ENCODE data around the gene RASAL3. TPM values are rescaled to one million over a fixed set of nuclear protein-coding genes. Genes with fewer than 3 reads are reported as not detected.

RASAL3 gene
- total RNA-seq, 1 donor = not detected

DNA sequence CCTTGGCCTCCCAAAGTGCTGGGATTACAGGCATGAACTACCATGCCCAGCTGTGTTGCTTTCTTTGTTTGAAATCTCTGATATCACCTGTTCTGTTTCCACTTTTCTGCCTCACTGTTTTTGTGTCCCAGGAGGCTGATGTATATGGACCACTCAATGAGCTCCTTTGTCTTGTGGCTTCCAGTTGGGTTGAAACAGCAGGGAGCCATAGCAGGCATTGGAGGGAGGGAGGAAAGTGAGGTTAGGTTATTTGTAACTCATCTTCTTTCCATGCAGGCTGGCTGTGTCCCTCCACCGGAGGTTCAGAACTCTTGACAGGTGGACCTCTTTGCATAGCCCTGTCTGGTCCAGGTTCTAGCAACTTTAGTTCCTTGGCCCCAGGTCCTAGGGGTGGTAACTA lies 37.9 kb upstream of the RASAL3 start:
- no peak for TF ChIP-seq CTCF (IDR thresholded peaks at IDR 0.05; ENCODE audit: insufficient read depth, low read depth, low read length)

GRCh38 chr19:15501596-15501995 lies 37.3 kb upstream of the RASAL3 start:
- H3K4me3 ChIP-seq (ENCODE audit: low read depth, low read length) = no peak overlapping the region
- DNase-seq (ENCODE audit: low read depth) = no peak
- no peak for TF ChIP-seq CTCF (IDR thresholded peaks at IDR 0.05; ENCODE audit: insufficient read depth, low read depth, low read length)

More for the DNA sequence above, 37.9 kb upstream of the RASAL3 start:
- no peak overlapping the region for H3K4me3 ChIP-seq (ENCODE audit: low read depth, low read length)
- no peak for DNase-seq (ENCODE audit: low read depth)

DNA sequence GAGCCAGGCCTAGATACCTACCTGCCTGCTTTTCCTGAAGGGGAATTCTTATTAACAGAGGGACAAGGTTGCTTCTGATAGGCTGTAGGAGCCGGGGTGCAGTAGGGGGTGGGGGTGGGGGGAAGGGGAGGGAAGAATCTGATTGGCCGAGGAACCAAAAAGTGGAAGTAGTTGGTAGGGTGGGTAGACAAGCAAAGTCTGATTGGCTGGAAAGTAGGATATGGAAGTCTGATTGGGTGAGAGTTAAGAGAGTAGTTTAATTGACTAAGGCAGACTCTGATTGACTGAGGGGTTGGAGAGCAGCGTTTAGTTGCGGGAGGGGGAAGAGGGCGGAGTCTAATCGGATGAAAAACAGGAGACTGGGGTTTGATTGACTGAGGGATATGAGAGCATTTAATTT lies 34.6 kb upstream of the RASAL3 start:
- TF ChIP-seq CTCF (IDR thresholded peaks at IDR 0.05; ENCODE audit: insufficient read depth, low read depth, low read length) = no peak

GRCh38 chr19:15498156-15498858 lies 34.0 kb upstream of the RASAL3 start:
- no peak for TF ChIP-seq CTCF (IDR thresholded peaks at IDR 0.05; ENCODE audit: insufficient read depth, low read depth, low read length)
- H3K4me3 ChIP-seq (ENCODE audit: low read depth, low read length) = no peak overlapping the region
- DNase-seq (ENCODE audit: low read depth) = no peak

More for the DNA sequence above, 34.6 kb upstream of the RASAL3 start:
- no peak for DNase-seq (ENCODE audit: low read depth)
- no peak overlapping the region for H3K4me3 ChIP-seq (ENCODE audit: low read depth, low read length)

DNA sequence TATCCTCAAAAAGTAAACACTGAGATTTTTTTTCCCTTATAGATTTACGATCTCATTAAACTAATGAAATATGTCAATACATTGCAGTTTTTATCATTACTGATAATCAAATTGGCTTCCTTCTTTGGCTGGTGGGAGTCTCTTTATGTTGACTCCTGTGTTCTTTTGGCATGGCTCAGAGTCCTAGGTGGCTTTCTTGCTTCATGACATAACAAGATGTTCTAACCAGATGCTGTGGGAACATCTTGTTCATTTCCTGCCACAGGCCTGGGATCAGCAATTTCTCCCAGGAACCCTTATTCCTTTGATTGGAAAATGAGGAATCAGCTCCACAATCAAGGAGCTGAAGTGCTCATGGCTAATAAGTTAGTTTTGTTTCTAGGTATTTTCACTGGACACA lies 30.8 kb upstream of the RASAL3 start:
- H3K4me3 ChIP-seq (ENCODE audit: low read depth, low read length) = no peak overlapping the region
- no peak for DNase-seq (ENCODE audit: low read depth)
- no peak for TF ChIP-seq CTCF (IDR thresholded peaks at IDR 0.05; ENCODE audit: insufficient read depth, low read depth, low read length)

DNA sequence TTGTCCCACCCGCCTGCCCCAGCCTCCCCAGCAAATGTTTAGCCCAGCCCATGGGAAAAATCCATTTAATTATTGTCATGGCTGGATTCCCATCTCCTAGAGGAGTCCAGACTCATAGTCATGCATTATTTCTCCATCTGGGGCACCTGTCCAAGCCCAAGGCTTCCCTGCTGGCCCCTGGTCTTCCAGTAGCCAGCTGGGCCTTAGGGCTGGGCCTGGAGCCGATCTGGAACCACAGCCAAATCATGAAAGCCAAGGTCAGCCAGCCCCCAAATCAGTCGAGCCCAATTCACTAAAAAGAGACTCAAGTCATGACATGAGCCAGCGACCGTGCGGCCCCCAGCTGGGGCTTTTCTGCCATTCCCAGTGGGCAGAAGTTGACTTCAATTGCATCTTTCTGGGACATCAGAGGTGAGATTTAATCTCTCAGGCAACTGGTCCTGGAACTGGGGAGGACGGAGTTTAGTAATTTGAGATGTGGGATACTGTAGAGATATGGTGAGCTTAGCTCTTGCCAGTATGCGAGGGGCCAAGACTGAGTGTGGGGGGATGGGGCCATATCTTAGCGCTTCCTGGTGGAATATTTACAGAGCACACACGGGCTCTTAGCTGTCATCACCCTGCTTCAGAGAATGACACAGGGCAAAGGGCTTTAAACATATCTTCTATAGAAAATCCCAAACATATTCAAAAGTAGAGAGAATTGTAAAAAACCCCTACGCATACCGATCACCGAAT lies 24.3 kb upstream of the RASAL3 start:
- H3K4me3 ChIP-seq (ENCODE audit: low read depth, low read length) = no peak overlapping the region
- TF ChIP-seq CTCF (IDR thresholded peaks at IDR 0.05; ENCODE audit: insufficient read depth, low read depth, low read length) = no peak
- DNase-seq (ENCODE audit: low read depth) = no peak

Measured in fibroblast of villous mesenchyme (primary cell).